Measurements from ENCODE around the gene GMDS.

The GMDS gene

GRCh38 chr6:1613688-1614447, 631.5 kb downstream of the GMDS start:
- Histone ChIP-seq H3K27me3 (ENCODE audit: insufficient read depth, low read length, poor library complexity) (no peaks in the 10 kb centered on the region), H3K9me3 (ENCODE audit: insufficient read depth, low read length, severe bottlenecking) (no peaks in the 10 kb centered on the region), H3K36me3 (ENCODE audit: insufficient read depth, low read length) (no peaks in the 10 kb centered on the region), H3K4me1 (ENCODE audit: insufficient read depth, low read length) (no peaks in the 10 kb centered on the region), H3K79me2 (ENCODE audit: insufficient read depth, low read length) (no peaks in the 10 kb centered on the region), H3K4me2 (ENCODE audit: insufficient read depth, low read length) (no peak overlapping the region), H2AFZ (ENCODE audit: low read depth, low read length) (no peak overlapping the region), H3K4me3 (ENCODE audit: low read depth in 1 of 2, low read length in 2 of 2) (no peak overlapping the region), H4K20me1 (ENCODE audit: insufficient read depth, low read length) (no peaks in the 10 kb centered on the region), H3K9ac (ENCODE audit: low read depth, low read length) (no peak overlapping the region), H3K27ac (ENCODE audit: low read length) (no peak overlapping the region)
- ATAC-seq (ENCODE audit: insufficient read depth, low read depth) (no peak), DNase-seq (no peak)
- TF ChIP-seq CTCF (IDR thresholded peaks at IDR 0.05; ENCODE audit: borderline replicate concordance, extremely low read depth, low read length, poor library complexity, severe bottlenecking) = no peak
- TF ChIP-seq EZH2 (IDR thresholded peaks at IDR 0.05; ENCODE audit: borderline replicate concordance, low read depth, low read length, severe bottlenecking) = no peak

- no peak for ATAC-seq (ENCODE audit: insufficient read depth, low read depth)
- TF ChIP-seq CTCF (IDR thresholded peaks at IDR 0.05; ENCODE audit: borderline replicate concordance, extremely low read depth, low read length, poor library complexity, severe bottlenecking) (no peak), EZH2 (IDR thresholded peaks at IDR 0.05; ENCODE audit: borderline replicate concordance, low read depth, low read length, severe bottlenecking) (no peak)
- no peak for DNase-seq
- Histone ChIP-seq H3K27me3 (ENCODE audit: insufficient read depth, low read length, poor library complexity) (no peaks in the 10 kb centered on the region), H3K79me2 (ENCODE audit: insufficient read depth, low read length) (no peaks in the 10 kb centered on the region), H3K9ac (ENCODE audit: low read depth, low read length) (no peak overlapping the region), H3K27ac (ENCODE audit: low read length) (no peak overlapping the region), H3K9me3 (ENCODE audit: insufficient read depth, low read length, severe bottlenecking) (no peaks in the 10 kb centered on the region), H3K36me3 (ENCODE audit: insufficient read depth, low read length) (no peaks in the 10 kb centered on the region), H2AFZ (ENCODE audit: low read depth, low read length) (no peak overlapping the region), H3K4me2 (ENCODE audit: insufficient read depth, low read length) (no peak overlapping the region), H3K4me1 (ENCODE audit: insufficient read depth, low read length) (no peaks in the 10 kb centered on the region), H4K20me1 (ENCODE audit: insufficient read depth, low read length) (no peaks in the 10 kb centered on the region), H3K4me3 (ENCODE audit: low read depth in 1 of 2, low read length in 2 of 2) (no peak overlapping the region)
These were observed 632.1 kb downstream of the GMDS start for GRCh38 chr6:1613346-1613687.

GRCh38 chr6:1612974-1613306, 632.5 kb downstream of the GMDS start:
- no peak overlapping the region for H3K4me3 ChIP-seq (ENCODE audit: low read depth in 1 of 2, low read length in 2 of 2)
- no peaks in the 10 kb centered on the region for H4K20me1 ChIP-seq (ENCODE audit: insufficient read depth, low read length)

More at GRCh38 chr6:1612974-1613306, 632.5 kb downstream of the GMDS start:
- H3K9ac ChIP-seq (ENCODE audit: low read depth, low read length) = no peak overlapping the region
- no peak overlapping the region for H2AFZ ChIP-seq (ENCODE audit: low read depth, low read length)
- no peaks in the 10 kb centered on the region for H3K79me2 ChIP-seq (ENCODE audit: insufficient read depth, low read length)
- H3K4me1 ChIP-seq (ENCODE audit: insufficient read depth, low read length) = no peaks in the 10 kb centered on the region
- H3K9me3 ChIP-seq (ENCODE audit: insufficient read depth, low read length, severe bottlenecking) = no peaks in the 10 kb centered on the region
- no peak overlapping the region for H3K27ac ChIP-seq (ENCODE audit: low read length)
- no peak for ATAC-seq (ENCODE audit: insufficient read depth, low read depth)
- no peak for DNase-seq
- no peaks in the 10 kb centered on the region for H3K36me3 ChIP-seq (ENCODE audit: insufficient read depth, low read length)
- TF ChIP-seq EZH2 (IDR thresholded peaks at IDR 0.05; ENCODE audit: borderline replicate concordance, low read depth, low read length, severe bottlenecking) = no peak
- TF ChIP-seq CTCF (IDR thresholded peaks at IDR 0.05; ENCODE audit: borderline replicate concordance, extremely low read depth, low read length, poor library complexity, severe bottlenecking) = no peak
- no peak overlapping the region for H3K4me2 ChIP-seq (ENCODE audit: insufficient read depth, low read length)
- H3K27me3 ChIP-seq (ENCODE audit: insufficient read depth, low read length, poor library complexity) = no peaks in the 10 kb centered on the region

Data from DND-41 (cell line).